Right lobe of liver (tissue), 4 donors: ENCODE results near the gene RNASEL.

Experiments
- CTCF ChIP-seq, 4 donors: fragments of 200-600 bp in 3 of 4; fragments of 450-650 bp in 1 of 4; IDR thresholded peaks; one replicate each; pipeline versions ENCODE4 v1.5.1 to v1.8.0; 2016 to 2022; ENCODE audit warnings: antibody characterized with exemption in 4 of 4, mild to moderate bottlenecking in 2 of 4
- POLR2A ChIP-seq: fragments of 450-650 bp; IDR thresholded peaks from one replicate; pipeline ENCODE4 v1.6.1; 2017; ENCODE audit warnings: antibody characterized with exemption, mild to moderate bottlenecking
- donor health status: DM: no; HTN: no; CAD: no.
- donor health status: DM: no; HTN: no; CAD: no.
- donor health status: DM: no; HTN: yes; CAD: no.

- TF ChIP-seq CTCF (IDR thresholded peaks at IDR 0.05) (no peak), POLR2A (no peak)
Measured at GRCh38 chr1:182631954-182632353, 42.9 kb upstream of the RNASEL start.
